ENCODE measurements around the gene MISP3.

Gene MISP3

DNA sequence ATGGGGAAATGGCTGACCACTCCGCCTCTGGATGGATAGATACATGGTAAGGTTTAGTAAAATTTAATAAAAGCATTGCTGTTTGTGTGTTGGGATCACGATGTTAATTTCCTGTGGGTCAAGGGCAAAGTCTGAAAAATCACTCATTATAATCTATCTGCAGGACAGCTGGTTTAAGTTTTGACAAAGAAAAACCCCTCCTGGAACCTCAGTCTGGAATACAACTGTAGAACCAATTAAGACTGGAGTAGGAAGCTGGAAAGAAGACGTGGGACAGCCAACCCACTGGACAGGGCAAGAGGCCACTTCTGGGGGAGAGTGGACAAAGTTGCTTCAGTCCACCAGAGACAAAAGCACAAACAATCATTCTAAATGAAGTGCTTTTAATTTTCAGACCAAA is 46.6 kb downstream of the MISP3 start:
- Histone ChIP-seq H3K4me3 (ENCODE audit: low read length) (no peak overlapping the region), H3K79me1 (ENCODE audit: low read length) (peaks cover 2% of the 10 kb centered on the region), H3K4ac (ENCODE audit: low read depth, low read length) (no peak overlapping the region), H2BK15ac (replicated peaks; ENCODE audit: low read depth) (no peak overlapping the region), H3K4me1 (ENCODE audit: control insufficient read depth, low read depth, low read length) (peaks cover 6% of the 10 kb centered on the region), H3K9ac (ENCODE audit: low read length) (no peak overlapping the region), H4K8ac (ENCODE audit: low read depth, low read length) (no peak overlapping the region), H3K4me2 (ENCODE audit: low read length) (no peak overlapping the region), H3K56ac (ENCODE audit: low read length) (no peak overlapping the region), H3K27me3 (ENCODE audit: insufficient read depth, low read length, poor library complexity) (no peaks in the 10 kb centered on the region), H2AK5ac (ENCODE audit: low read length) (no peak overlapping the region), H2BK120ac (ENCODE audit: low read depth, low read length) (no peak overlapping the region), H3K79me2 (ENCODE audit: control insufficient read depth, insufficient read depth, low read length) (no peaks in the 10 kb centered on the region), H4K5ac (ENCODE audit: low read length) (no peak overlapping the region), H2BK5ac (ENCODE audit: low read length) (no peak overlapping the region), H3K18ac (ENCODE audit: low read length) (no peak overlapping the region), H3K23ac (ENCODE audit: low read length) (no peak overlapping the region), H3K36me3 (ENCODE audit: control insufficient read depth, insufficient read depth, low read length) (peaks cover 1% of the 10 kb centered on the region), H3K27ac (ENCODE audit: low read depth, low read length) (no peak overlapping the region)
- no CpG with 5 or more reads among the region's 3 CpGs for WGBS (ENCODE audit: extremely low coverage, insufficient coverage, low lambda C conversion rate)
- DNase-seq, result no peak

GRCh38 chr19:14119644-14120496 is 47.3 kb downstream of the MISP3 start:
- no peak overlapping the region for H4K8ac ChIP-seq (ENCODE audit: low read depth, low read length)
- H3K36me3 ChIP-seq (ENCODE audit: control insufficient read depth, insufficient read depth, low read length), result peaks cover 4% of the 10 kb centered on the region
- H2BK5ac ChIP-seq (ENCODE audit: low read length), result no peak overlapping the region
- H3K9ac ChIP-seq (ENCODE audit: low read length), result no peak overlapping the region
- no peak overlapping the region for H3K23ac ChIP-seq (ENCODE audit: low read length)
- no peak overlapping the region for H3K18ac ChIP-seq (ENCODE audit: low read length)
- no peaks in the 10 kb centered on the region for H3K27me3 ChIP-seq (ENCODE audit: insufficient read depth, low read length, poor library complexity)
- no peak overlapping the region for H3K4ac ChIP-seq (ENCODE audit: low read depth, low read length)
- peaks cover 2% of the 10 kb centered on the region for H3K79me1 ChIP-seq (ENCODE audit: low read length)
- DNase-seq, result no peak
- H2BK15ac ChIP-seq (replicated peaks; ENCODE audit: low read depth), result no peak overlapping the region
- peaks cover 6% of the 10 kb centered on the region for H3K4me1 ChIP-seq (ENCODE audit: control insufficient read depth, low read depth, low read length)
- H2BK120ac ChIP-seq (ENCODE audit: low read depth, low read length), result no peak overlapping the region
- H3K4me3 ChIP-seq (ENCODE audit: low read length), result no peak overlapping the region
- no peaks in the 10 kb centered on the region for H3K79me2 ChIP-seq (ENCODE audit: control insufficient read depth, insufficient read depth, low read length)
- H3K27ac ChIP-seq (ENCODE audit: low read depth, low read length), result no peak overlapping the region
- H3K56ac ChIP-seq (ENCODE audit: low read length), result no peak overlapping the region
- H3K4me2 ChIP-seq (ENCODE audit: low read length), result no peak overlapping the region
- no peak overlapping the region for H4K5ac ChIP-seq (ENCODE audit: low read length)
- no CpG with 5 or more reads among the region's 7 CpGs for WGBS (ENCODE audit: extremely low coverage, insufficient coverage, low lambda C conversion rate)
- no peak overlapping the region for H2AK5ac ChIP-seq (ENCODE audit: low read length)

- no peak overlapping the region for H2BK120ac ChIP-seq (ENCODE audit: low read depth, low read length)
- no peak overlapping the region for H2BK15ac ChIP-seq (replicated peaks; ENCODE audit: low read depth)
- H3K4me2 ChIP-seq (ENCODE audit: low read length), result no peak overlapping the region
- no peak overlapping the region for H3K56ac ChIP-seq (ENCODE audit: low read length)
- H3K27ac ChIP-seq (ENCODE audit: low read depth, low read length), result no peak overlapping the region
- H3K79me1 ChIP-seq (ENCODE audit: low read length), result peaks cover 2% of the 10 kb centered on the region
- no CpG with 5 or more reads among the region's 7 CpGs for WGBS (ENCODE audit: extremely low coverage, insufficient coverage, low lambda C conversion rate)
- H2BK5ac ChIP-seq (ENCODE audit: low read length), result no peak overlapping the region
- H2AK5ac ChIP-seq (ENCODE audit: low read length), result no peak overlapping the region
- H3K4me1 ChIP-seq (ENCODE audit: control insufficient read depth, low read depth, low read length), result peaks cover 6% of the 10 kb centered on the region
- H3K79me2 ChIP-seq (ENCODE audit: control insufficient read depth, insufficient read depth, low read length), result no peaks in the 10 kb centered on the region
- no peak overlapping the region for H3K4me3 ChIP-seq (ENCODE audit: low read length)
- no peak overlapping the region for H3K18ac ChIP-seq (ENCODE audit: low read length)
- H3K23ac ChIP-seq (ENCODE audit: low read length), result no peak overlapping the region
- H3K36me3 ChIP-seq (ENCODE audit: control insufficient read depth, insufficient read depth, low read length), result peaks cover 4% of the 10 kb centered on the region
- no peak overlapping the region for H3K9ac ChIP-seq (ENCODE audit: low read length)
- no peak overlapping the region for H4K5ac ChIP-seq (ENCODE audit: low read length)
- no peak overlapping the region for H4K8ac ChIP-seq (ENCODE audit: low read depth, low read length)
- DNase-seq, result no peak
- no peaks in the 10 kb centered on the region for H3K27me3 ChIP-seq (ENCODE audit: insufficient read depth, low read length, poor library complexity)
- no peak overlapping the region for H3K4ac ChIP-seq (ENCODE audit: low read depth, low read length)
Observed at GRCh38 chr19:14120497-14120780, 47.9 kb downstream of the MISP3 start.

GRCh38 chr19:14122924-14123323 is 50.3 kb downstream of the MISP3 start:
- no peaks in the 10 kb centered on the region for H3K79me1 ChIP-seq (ENCODE audit: low read length)
- WGBS (ENCODE audit: extremely low coverage, insufficient coverage, low lambda C conversion rate), result no CpG with 5 or more reads among the region's 6 CpGs
- H3K27me3 ChIP-seq (ENCODE audit: insufficient read depth, low read length, poor library complexity), result no peaks in the 10 kb centered on the region
- H4K8ac ChIP-seq (ENCODE audit: low read depth, low read length), result no peak overlapping the region
- H2BK120ac ChIP-seq (ENCODE audit: low read depth, low read length), result no peak overlapping the region
- H4K5ac ChIP-seq (ENCODE audit: low read length), result no peak overlapping the region
- H3K4me3 ChIP-seq (ENCODE audit: low read length), result no peak overlapping the region
- no peak overlapping the region for H3K23ac ChIP-seq (ENCODE audit: low read length)
- H3K9ac ChIP-seq (ENCODE audit: low read length), result no peak overlapping the region
- H3K27ac ChIP-seq (ENCODE audit: low read depth, low read length), result no peak overlapping the region
- H2BK5ac ChIP-seq (ENCODE audit: low read length), result no peak overlapping the region
- H3K36me3 ChIP-seq (ENCODE audit: control insufficient read depth, insufficient read depth, low read length), result peaks cover 7% of the 10 kb centered on the region
- H3K18ac ChIP-seq (ENCODE audit: low read length), result no peak overlapping the region
- H3K4me1 ChIP-seq (ENCODE audit: control insufficient read depth, low read depth, low read length), result peaks cover 4% of the 10 kb centered on the region
- no peaks in the 10 kb centered on the region for H3K79me2 ChIP-seq (ENCODE audit: control insufficient read depth, insufficient read depth, low read length)
- no peak overlapping the region for H3K4ac ChIP-seq (ENCODE audit: low read depth, low read length)
- H2AK5ac ChIP-seq (ENCODE audit: low read length), result no peak overlapping the region
- H3K4me2 ChIP-seq (ENCODE audit: low read length), result no peak overlapping the region
- H3K56ac ChIP-seq (ENCODE audit: low read length), result no peak overlapping the region
- no peak overlapping the region for H2BK15ac ChIP-seq (replicated peaks; ENCODE audit: low read depth)
- DNase-seq, result no peak
